NCI-H2227 (cell line): Measurements from ENCODE around the gene ATP5F1B.

Experiments used
- DNase-seq: peaks from one replicate; lab custom pipeline; 2025; ENCODE audit not compliant: unreplicated experiment; lab: John Stamatoyannopoulos, UW

Gene ATP5F1B

GRCh38 chr12:56645717-56646446, at the start of gene ATP5F1B:
Gene ATP5F1B, minus strand, starts transcription at chr12:56645984. Its CDS starts 21 bp downstream, at chr12:56645963.
- peak; percentile 97 for DNase-seq

GRCh38 chr12:56694161-56694560, 48.4 kb upstream of the ATP5F1B start:
- no peak for DNase-seq

GRCh38 chr12:56688846-56689109, 43.0 kb upstream of the ATP5F1B start:
- no peak for DNase-seq

GRCh38 chr12:56688129-56688845, 42.5 kb upstream of the ATP5F1B start, which contains the start of gene PTGES3:
Gene PTGES3, minus strand, starts transcription at chr12:56688284. Its CDS starts 285 bp downstream, at chr12:56687999.
- DNase-seq = peak; percentile 97

- peak; percentile 48 for DNase-seq
Measured at GRCh38 chr12:56687223-56688128, 41.7 kb upstream of the ATP5F1B start.

- no peak for DNase-seq
Measured at GRCh38 chr12:56684745-56685359, 39.1 kb upstream of the ATP5F1B start.

GRCh38 chr12:56682323-56682722, 36.5 kb upstream of the ATP5F1B start:
- no peak for DNase-seq

GRCh38 chr12:56679883-56680575, 34.2 kb upstream of the ATP5F1B start:
- DNase-seq = no peak

GRCh38 chr12:56678852-56679251, 33.1 kb upstream of the ATP5F1B start:
- DNase-seq = no peak

GRCh38 chr12:56677680-56678079, 31.9 kb upstream of the ATP5F1B start:
- DNase-seq = no peak

- DNase-seq = no peak
Measured at GRCh38 chr12:56676851-56677580, 31.2 kb upstream of the ATP5F1B start.

- DNase-seq = no peak
Measured at GRCh38 chr12:56671608-56672007, 25.8 kb upstream of the ATP5F1B start.

GRCh38 chr12:56670836-56671235, 25.1 kb upstream of the ATP5F1B start:
- DNase-seq = no peak

- DNase-seq = no peak
Measured at GRCh38 chr12:56668197-56668457, 22.3 kb upstream of the ATP5F1B start.

- no peak for DNase-seq
Measured at GRCh38 chr12:56661979-56662638, 16.3 kb upstream of the ATP5F1B start.

GRCh38 chr12:56661560-56661959, 15.8 kb upstream of the ATP5F1B start:
- no peak for DNase-seq

GRCh38 chr12:56658921-56659320, 13.1 kb upstream of the ATP5F1B start:
- DNase-seq = no peak

- DNase-seq = no peak
Measured at GRCh38 chr12:56657416-56658379, 11.9 kb upstream of the ATP5F1B start.
